ENCODE results near the gene CARNS1.
"Not testable (repeated sequence)": the region's sequence is repeated elsewhere in the genome, so short reads cannot be mapped to it uniquely, and the experiment has no call there.

DNA sequence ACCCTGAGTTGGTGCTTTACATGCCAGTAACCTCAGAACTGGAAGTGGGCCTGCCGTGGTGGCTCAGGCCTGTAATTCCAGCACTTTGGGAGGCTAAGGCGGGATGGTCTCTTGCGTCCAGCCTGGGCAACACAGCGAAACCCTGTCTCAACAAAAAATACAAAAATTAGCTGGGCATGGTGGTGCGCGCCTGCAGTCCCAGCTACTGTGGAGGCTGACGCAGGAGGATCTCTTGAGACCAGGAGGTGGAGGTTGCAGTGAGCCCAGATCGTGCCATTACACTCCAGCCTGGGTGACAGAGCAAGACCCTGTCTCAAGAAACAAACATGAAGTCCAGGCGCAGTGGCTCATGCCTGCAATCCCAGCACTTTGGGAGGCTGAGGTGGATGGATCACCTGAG is 12.4 kb upstream of the CARNS1 start:
- TF ChIP-seq, protein P1, sequence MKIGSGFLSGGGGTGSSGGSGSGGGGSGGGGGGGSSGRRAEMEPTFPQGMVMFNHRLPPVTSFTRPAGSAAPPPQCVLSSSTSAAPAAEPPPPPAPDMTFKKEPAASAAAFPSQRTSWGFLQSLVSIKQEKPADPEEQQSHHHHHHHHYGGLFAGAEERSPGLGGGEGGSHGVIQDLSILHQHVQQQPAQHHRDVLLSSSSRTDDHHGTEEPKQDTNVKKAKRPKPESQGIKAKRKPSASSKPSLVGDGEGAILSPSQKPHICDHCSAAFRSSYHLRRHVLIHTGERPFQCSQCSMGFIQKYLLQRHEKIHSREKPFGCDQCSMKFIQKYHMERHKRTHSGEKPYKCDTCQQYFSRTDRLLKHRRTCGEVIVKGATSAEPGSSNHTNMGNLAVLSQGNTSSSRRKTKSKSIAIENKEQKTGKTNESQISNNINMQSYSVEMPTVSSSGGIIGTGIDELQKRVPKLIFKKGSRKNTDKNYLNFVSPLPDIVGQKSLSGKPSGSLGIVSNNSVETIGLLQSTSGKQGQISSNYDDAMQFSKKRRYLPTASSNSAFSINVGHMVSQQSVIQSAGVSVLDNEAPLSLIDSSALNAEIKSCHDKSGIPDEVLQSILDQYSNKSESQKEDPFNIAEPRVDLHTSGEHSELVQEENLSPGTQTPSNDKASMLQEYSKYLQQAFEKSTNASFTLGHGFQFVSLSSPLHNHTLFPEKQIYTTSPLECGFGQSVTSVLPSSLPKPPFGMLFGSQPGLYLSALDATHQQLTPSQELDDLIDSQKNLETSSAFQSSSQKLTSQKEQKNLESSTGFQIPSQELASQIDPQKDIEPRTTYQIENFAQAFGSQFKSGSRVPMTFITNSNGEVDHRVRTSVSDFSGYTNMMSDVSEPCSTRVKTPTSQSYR (CRISPR knock-in tag; IDR thresholded peaks at IDR 0.05) = not testable (repeated sequence)
- not testable (repeated sequence) for TF ChIP-seq FOXP1 (CRISPR knock-in tag; IDR thresholded peaks at IDR 0.05; ENCODE audit: borderline replicate concordance); TEAD4 (CRISPR knock-in tag; IDR thresholded peaks at IDR 0.05); JUN (CRISPR knock-in tag; IDR thresholded peaks at IDR 0.05); NFYB (CRISPR knock-in tag; conservative IDR thresholded peaks at IDR 0.05; ENCODE audit: low read depth); CBFB (CRISPR knock-in tag; IDR thresholded peaks at IDR 0.05; ENCODE audit: low read depth); NFE2L1 (CRISPR knock-in tag; IDR thresholded peaks at IDR 0.05); FOXK1 (CRISPR knock-in tag; IDR thresholded peaks at IDR 0.05); ZNF263 (CRISPR knock-in tag; IDR thresholded peaks at IDR 0.05; ENCODE audit: low read depth); NR2C2 (CRISPR knock-in tag; IDR thresholded peaks at IDR 0.05)
- TF ChIP-seq, protein P2, sequence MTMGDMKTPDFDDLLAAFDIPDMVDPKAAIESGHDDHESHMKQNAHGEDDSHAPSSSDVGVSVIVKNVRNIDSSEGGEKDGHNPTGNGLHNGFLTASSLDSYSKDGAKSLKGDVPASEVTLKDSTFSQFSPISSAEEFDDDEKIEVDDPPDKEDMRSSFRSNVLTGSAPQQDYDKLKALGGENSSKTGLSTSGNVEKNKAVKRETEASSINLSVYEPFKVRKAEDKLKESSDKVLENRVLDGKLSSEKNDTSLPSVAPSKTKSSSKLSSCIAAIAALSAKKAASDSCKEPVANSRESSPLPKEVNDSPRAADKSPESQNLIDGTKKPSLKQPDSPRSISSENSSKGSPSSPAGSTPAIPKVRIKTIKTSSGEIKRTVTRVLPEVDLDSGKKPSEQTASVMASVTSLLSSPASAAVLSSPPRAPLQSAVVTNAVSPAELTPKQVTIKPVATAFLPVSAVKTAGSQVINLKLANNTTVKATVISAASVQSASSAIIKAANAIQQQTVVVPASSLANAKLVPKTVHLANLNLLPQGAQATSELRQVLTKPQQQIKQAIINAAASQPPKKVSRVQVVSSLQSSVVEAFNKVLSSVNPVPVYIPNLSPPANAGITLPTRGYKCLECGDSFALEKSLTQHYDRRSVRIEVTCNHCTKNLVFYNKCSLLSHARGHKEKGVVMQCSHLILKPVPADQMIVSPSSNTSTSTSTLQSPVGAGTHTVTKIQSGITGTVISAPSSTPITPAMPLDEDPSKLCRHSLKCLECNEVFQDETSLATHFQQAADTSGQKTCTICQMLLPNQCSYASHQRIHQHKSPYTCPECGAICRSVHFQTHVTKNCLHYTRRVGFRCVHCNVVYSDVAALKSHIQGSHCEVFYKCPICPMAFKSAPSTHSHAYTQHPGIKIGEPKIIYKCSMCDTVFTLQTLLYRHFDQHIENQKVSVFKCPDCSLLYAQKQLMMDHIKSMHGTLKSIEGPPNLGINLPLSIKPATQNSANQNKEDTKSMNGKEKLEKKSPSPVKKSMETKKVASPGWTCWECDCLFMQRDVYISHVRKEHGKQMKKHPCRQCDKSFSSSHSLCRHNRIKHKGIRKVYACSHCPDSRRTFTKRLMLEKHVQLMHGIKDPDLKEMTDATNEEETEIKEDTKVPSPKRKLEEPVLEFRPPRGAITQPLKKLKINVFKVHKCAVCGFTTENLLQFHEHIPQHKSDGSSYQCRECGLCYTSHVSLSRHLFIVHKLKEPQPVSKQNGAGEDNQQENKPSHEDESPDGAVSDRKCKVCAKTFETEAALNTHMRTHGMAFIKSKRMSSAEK (CRISPR knock-in tag; IDR thresholded peaks at IDR 0.05; ENCODE audit: borderline replicate concordance) = not testable (repeated sequence)
- TF ChIP-seq, protein P3, sequence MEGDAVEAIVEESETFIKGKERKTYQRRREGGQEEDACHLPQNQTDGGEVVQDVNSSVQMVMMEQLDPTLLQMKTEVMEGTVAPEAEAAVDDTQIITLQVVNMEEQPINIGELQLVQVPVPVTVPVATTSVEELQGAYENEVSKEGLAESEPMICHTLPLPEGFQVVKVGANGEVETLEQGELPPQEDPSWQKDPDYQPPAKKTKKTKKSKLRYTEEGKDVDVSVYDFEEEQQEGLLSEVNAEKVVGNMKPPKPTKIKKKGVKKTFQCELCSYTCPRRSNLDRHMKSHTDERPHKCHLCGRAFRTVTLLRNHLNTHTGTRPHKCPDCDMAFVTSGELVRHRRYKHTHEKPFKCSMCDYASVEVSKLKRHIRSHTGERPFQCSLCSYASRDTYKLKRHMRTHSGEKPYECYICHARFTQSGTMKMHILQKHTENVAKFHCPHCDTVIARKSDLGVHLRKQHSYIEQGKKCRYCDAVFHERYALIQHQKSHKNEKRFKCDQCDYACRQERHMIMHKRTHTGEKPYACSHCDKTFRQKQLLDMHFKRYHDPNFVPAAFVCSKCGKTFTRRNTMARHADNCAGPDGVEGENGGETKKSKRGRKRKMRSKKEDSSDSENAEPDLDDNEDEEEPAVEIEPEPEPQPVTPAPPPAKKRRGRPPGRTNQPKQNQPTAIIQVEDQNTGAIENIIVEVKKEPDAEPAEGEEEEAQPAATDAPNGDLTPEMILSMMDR (IDR thresholded peaks at IDR 0.05) = not testable (repeated sequence)
- TF ChIP-seq, protein P4, sequence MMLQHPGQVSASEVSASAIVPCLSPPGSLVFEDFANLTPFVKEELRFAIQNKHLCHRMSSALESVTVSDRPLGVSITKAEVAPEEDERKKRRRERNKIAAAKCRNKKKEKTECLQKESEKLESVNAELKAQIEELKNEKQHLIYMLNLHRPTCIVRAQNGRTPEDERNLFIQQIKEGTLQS (CRISPR knock-in tag; conservative IDR thresholded peaks at IDR 0.05) = not testable (repeated sequence)
- TF ChIP-seq, protein P5, sequence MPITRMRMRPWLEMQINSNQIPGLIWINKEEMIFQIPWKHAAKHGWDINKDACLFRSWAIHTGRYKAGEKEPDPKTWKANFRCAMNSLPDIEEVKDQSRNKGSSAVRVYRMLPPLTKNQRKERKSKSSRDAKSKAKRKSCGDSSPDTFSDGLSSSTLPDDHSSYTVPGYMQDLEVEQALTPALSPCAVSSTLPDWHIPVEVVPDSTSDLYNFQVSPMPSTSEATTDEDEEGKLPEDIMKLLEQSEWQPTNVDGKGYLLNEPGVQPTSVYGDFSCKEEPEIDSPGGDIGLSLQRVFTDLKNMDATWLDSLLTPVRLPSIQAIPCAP (CRISPR knock-in tag; IDR thresholded peaks at IDR 0.05) = not testable (repeated sequence)

Data from WTC11 (cell line).